ENCODE data around the gene MTRFR.
"Not testable (repeated sequence)": the region's sequence is repeated elsewhere in the genome, so short reads cannot be mapped to it uniquely, and the experiment has no call there.

MTRFR gene

GRCh38 chr12:123232807-123233504 is at the start of gene MTRFR, which contains the start of gene MPHOSPH9:
MTRFR (plus strand) TSS chr12:123233436; CDS start chr12:123253675, 20,239 bp downstream.
MPHOSPH9 (minus strand) TSS chr12:123233141; CDS start chr12:123230364, 2,777 bp downstream.
- peak; percentile 99 for DNase-seq

- no peak for DNase-seq
These were observed 45.6 kb upstream of the MTRFR start for GRCh38 chr12:123187637-123188036.

GRCh38 chr12:123199936-123200335 is 33.3 kb upstream of the MTRFR start:
- DNase-seq: no peak

- DNase-seq: no peak
These were observed 32.8 kb upstream of the MTRFR start for GRCh38 chr12:123200414-123200813.

- DNase-seq: not testable (repeated sequence)
These were observed 26.4 kb upstream of the MTRFR start for GRCh38 chr12:123206794-123207193.

GRCh38 chr12:123207815-123208214 is 25.4 kb upstream of the MTRFR start:
- DNase-seq: not testable (repeated sequence)

- DNase-seq: no peak
These were observed 10.0 kb upstream of the MTRFR start for GRCh38 chr12:123223241-123223668.

- DNase-seq: no peak
These were observed 7.8 kb upstream of the MTRFR start for GRCh38 chr12:123225443-123225842.

- no peak for DNase-seq
These were observed 5.5 kb upstream of the MTRFR start for GRCh38 chr12:123227581-123228258.

GRCh38 chr12:123229051-123229450 is 4.2 kb upstream of the MTRFR start:
- no peak for DNase-seq

- no peak for DNase-seq
These were observed 1.3 kb upstream of the MTRFR start for GRCh38 chr12:123231931-123232330.

GRCh38 chr12:123232472-123232806 is 797 bp upstream of the MTRFR start:
- DNase-seq: no peak

- DNase-seq: no peak
These were observed 471 bp downstream of the MTRFR start for GRCh38 chr12:123233505-123234308.

GRCh38 chr12:123237646-123238329 is 4.6 kb downstream of the MTRFR start:
- no peak for DNase-seq

GRCh38 chr12:123238330-123238682 is 5.1 kb downstream of the MTRFR start:
- no peak for DNase-seq

GRCh38 chr12:123238961-123239360 is 5.7 kb downstream of the MTRFR start:
- no peak for DNase-seq

- no peak for DNase-seq
These were observed 9.1 kb downstream of the MTRFR start for GRCh38 chr12:123242116-123242904.

GRCh38 chr12:123243671-123244262 is 10.5 kb downstream of the MTRFR start:
- no peak for DNase-seq

- DNase-seq: no peak
These were observed 12.4 kb downstream of the MTRFR start for GRCh38 chr12:123245678-123246077.

GRCh38 chr12:123248129-123248528 is 14.9 kb downstream of the MTRFR start:
- not testable (repeated sequence) for DNase-seq

GRCh38 chr12:123248996-123249741 is 15.9 kb downstream of the MTRFR start:
- DNase-seq: not testable (repeated sequence)
